Neuronal stem cell (in vitro differentiated cells): ENCODE measurements around the gene CPNE5.

ENCODE experiments used
- DNase-seq: peaks from one replicate; pipeline ENCODE4 v3.0.0-alpha.2; 2013; ENCODE audit warnings: low spot score
- H2AFZ ChIP-seq: one replicate; pipeline ENCODE4 v1.6.1; 2013; ENCODE audit warnings: mild to moderate bottlenecking, low read length, inconsistent platforms
- H2AK5ac ChIP-seq: 2 replicates; pipeline ENCODE4 v1.6.1; 2013; ENCODE audit warnings: low read depth, mild to moderate bottlenecking, inconsistent platforms, low read length, moderate library complexity, mixed read lengths
- H2BK120ac ChIP-seq: 2 replicates; pipeline ENCODE4 v1.6.1; 2013; ENCODE audit warnings: low read depth, mild to moderate bottlenecking, inconsistent platforms, low read length, moderate library complexity, mixed read lengths
- H2BK12ac ChIP-seq: one replicate; pipeline ENCODE4 v1.6.1; 2013; ENCODE audit warnings: low read length, inconsistent platforms
- H2BK15ac ChIP-seq: 2 replicates; pipeline ENCODE4 v1.6.1; 2013; ENCODE audit warnings: mild to moderate bottlenecking, low read length, inconsistent platforms, mixed read lengths
- H2BK5ac ChIP-seq: one replicate; pipeline ENCODE4 v1.6.1; 2013; ENCODE audit warnings: inconsistent platforms, mild to moderate bottlenecking, low read length, moderate library complexity
- H3K14ac ChIP-seq: one replicate; pipeline ENCODE4 v1.6.1; 2013; ENCODE audit warnings: low read length, inconsistent platforms
- H3K18ac ChIP-seq: 2 replicates; pipeline ENCODE4 v1.6.1; 2013; ENCODE audit warnings: low read length, inconsistent platforms
- H3K23ac ChIP-seq: 2 replicates; pipeline ENCODE4 v1.6.1; 2013; ENCODE audit warnings: low read depth, mild to moderate bottlenecking, mixed read lengths, low read length, inconsistent platforms; ENCODE audit not compliant: poor library complexity
- H3K27ac ChIP-seq: replicated peaks from 3 replicates; pipeline ENCODE4 v1.5.1; 2013; ENCODE audit warnings: low read length, inconsistent platforms
- H3K27me3 ChIP-seq, 3 experiments: 2 replicates each; pipeline ENCODE4 v1.6.1; 2013; ENCODE audit warnings: low read length in 3 of 3, mild to moderate bottlenecking in 2 of 3, inconsistent platforms in 1 of 3, low read depth in 1 of 3, mixed read lengths in 1 of 3, moderate library complexity in 1 of 3; ENCODE audit not compliant: control insufficient read depth in 3 of 3, insufficient read depth in 3 of 3
- H3K36me3 ChIP-seq, 2 donors: replicated peaks in 1 of 2; 2 replicates each; pipeline ENCODE4 v1.6.1; 2013; ENCODE audit warnings: low read length in 2 of 2; ENCODE audit not compliant: control insufficient read depth in 2 of 2, insufficient read depth in 2 of 2
- H3K4ac ChIP-seq: 2 replicates; pipeline ENCODE4 v1.6.1; 2013; ENCODE audit warnings: inconsistent platforms, mild to moderate bottlenecking, low read length, moderate library complexity
- H3K4me1 ChIP-seq, 2 donors: 1 replicate in 1 of 2; 2 replicates in 1 of 2; pipeline ENCODE4 v1.6.1; 2013; ENCODE audit warnings: low read length in 2 of 2, low read depth in 1 of 2; ENCODE audit not compliant: control insufficient read depth in 2 of 2, insufficient read depth in 1 of 2
- H3K4me2 ChIP-seq: one replicate; pipeline ENCODE4 v1.6.1; 2013; ENCODE audit warnings: mild to moderate bottlenecking, low read length, inconsistent platforms; ENCODE audit not compliant: insufficient read depth, poor library complexity, severe bottlenecking
- H3K4me3 ChIP-seq, 2 donors: 2 replicates each; pipeline ENCODE4 v1.5.1; 2013; ENCODE audit warnings: low read length in 2 of 2, mild to moderate bottlenecking in 2 of 2, inconsistent platforms in 1 of 2, moderate library complexity in 1 of 2
- H3K79me1 ChIP-seq: one replicate; pipeline ENCODE4 v1.6.1; 2013; ENCODE audit warnings: low read depth, mild to moderate bottlenecking, inconsistent platforms, low read length, moderate library complexity
- H3K9ac ChIP-seq: one replicate; pipeline ENCODE4 v1.6.1; 2013; ENCODE audit warnings: mild to moderate bottlenecking, low read depth, low read length, inconsistent platforms; ENCODE audit not compliant: poor library complexity
- H3K9me3 ChIP-seq, 2 donors: replicated peaks in 1 of 2; 2 replicates each; pipeline versions ENCODE3 to v1.6.1; 2013; ENCODE audit warnings: low read length in 2 of 2, mild to moderate bottlenecking in 2 of 2, inconsistent platforms in 1 of 2, low read depth in 1 of 2, mixed read lengths in 1 of 2, moderate library complexity in 1 of 2; ENCODE audit not compliant: control insufficient read depth in 2 of 2, insufficient read depth in 1 of 2
- H4K8ac ChIP-seq: one replicate; pipeline ENCODE4 v1.6.1; 2013; ENCODE audit warnings: low read depth, mild to moderate bottlenecking, inconsistent platforms, low read length, moderate library complexity
- H4K91ac ChIP-seq: one replicate; pipeline ENCODE4 v1.6.1; 2013; ENCODE audit warnings: low read length, low read depth, mild to moderate bottlenecking, inconsistent platforms; ENCODE audit not compliant: poor library complexity
- WGBS, 2 donors: extraction: QIAGEN DNeasy Blood & Tissue Kit; methylation state at CpG; one replicate each; pipeline ENCODE4 v1.1.7; 2013; ENCODE audit warnings: missing lambda C conversion rate in 2 of 2, mixed read lengths in 1 of 2; ENCODE audit not compliant: insufficient read length in 2 of 2, insufficient replicate concordance in 1 of 2; ENCODE audit errors: extremely low coverage in 2 of 2; 5-methylcytosine and 5-hydroxymethylcytosine counted together

CPNE5 gene

DNA sequence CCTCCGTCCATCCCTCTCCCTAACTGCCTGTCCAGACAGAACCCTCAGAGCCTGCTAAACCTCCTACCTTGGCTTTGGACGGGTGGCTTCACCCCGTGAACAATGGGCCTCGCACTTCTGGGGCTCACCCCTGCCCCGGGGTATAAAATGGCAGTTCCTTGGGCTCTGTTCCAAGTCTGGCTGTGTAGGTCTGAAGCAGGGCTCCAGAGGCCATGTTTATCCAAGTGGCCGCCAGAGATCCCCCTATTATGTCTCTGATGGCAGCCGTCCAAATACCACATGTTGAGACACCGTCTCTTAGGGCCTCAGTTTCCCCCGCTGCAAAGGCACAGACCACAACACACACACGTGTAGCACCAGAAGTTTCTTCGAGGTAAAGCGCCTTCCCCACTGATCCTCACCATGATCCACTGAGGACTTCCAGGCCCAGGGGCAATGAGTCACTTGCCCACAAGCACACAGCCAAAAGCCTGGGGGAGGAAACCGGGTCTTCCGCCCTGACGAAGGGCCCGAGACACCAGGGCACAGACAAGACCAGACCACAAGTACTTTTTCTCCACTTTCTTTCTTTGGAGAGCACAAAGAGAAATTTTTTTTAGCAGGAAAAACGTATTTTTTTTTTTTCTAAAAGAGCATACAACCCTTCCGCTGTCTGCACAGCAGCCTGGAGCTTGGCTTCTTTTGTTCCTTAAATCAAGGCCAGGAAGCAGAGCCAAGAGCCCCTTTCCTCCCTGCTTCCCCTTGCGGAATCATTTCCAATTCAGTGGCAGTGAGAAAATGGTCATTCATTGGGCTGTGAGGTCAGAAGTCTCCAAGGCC, 11.8 kb downstream of the CPNE5 start:
- Histone ChIP-seq H3K9me3 (no peaks in the 10 kb centered on the region), H3K4me3 (no peak overlapping the region), H3K18ac (peak overlapping the region; percentile 74), H3K4ac (no peak overlapping the region), H3K4me1 (peaks cover 16 to 37% of the 10 kb centered on the region in 2 donors), H3K79me1 (no peaks in the 10 kb centered on the region), H4K91ac (no peak overlapping the region), H2AK5ac (peak overlapping the region; percentile 96), H4K8ac (no peak overlapping the region), H3K4me2 (no peak overlapping the region), H3K14ac (no peak overlapping the region), H2BK12ac (no peak overlapping the region), H2AFZ (peak overlapping the region; percentile 83), H2BK5ac (peak overlapping the region; percentile 25), H3K9ac (no peak overlapping the region), H2BK120ac (no peak overlapping the region), H3K27me3 (no peaks in the 10 kb centered on the region), H2BK15ac (peak overlapping the region; percentile 81), H3K23ac (no peak overlapping the region), H3K27ac (no peak overlapping the region), H3K36me3 (no peaks in the 10 kb centered on the region)
- WGBS, 2 donors: no CpG with 5 or more reads among the region's 19 CpGs
- no peak for DNase-seq

DNA sequence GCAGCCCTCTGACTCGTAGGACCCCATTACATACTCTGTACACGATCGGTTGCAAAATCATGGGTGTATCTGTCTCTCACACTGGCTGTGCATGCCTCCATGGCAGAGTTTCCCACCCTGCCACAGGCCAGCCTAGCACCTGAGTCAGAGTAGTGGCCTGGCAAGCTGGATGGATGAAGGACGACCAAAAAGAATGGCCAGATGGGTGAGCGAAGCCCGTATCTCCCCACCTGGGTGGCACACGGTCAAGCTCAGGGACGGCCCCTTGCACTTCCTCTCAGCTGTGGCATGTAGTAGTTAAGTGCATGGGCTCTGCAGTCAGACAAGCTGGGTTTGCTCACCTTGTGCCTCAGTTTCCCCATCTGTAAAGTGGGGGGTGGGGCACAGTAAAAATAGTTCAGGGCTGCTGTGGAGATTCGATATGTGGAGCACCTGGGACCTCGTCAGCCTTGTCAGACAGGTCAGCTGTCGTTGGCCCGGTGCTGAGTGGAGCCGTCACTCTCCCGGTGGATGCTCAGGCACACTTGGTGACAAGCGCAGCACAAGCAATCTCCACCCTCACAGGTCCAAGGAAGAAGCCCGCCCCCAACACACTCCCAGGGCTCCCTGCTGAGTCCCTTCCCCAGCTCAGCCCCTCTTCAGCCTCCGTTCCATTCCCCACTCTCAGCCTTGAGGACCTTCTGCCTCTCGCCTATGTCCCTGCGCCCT, 12.6 kb downstream of the CPNE5 start:
- no peaks in the 10 kb centered on the region for H3K9me3 ChIP-seq
- DNase-seq: no peak
- peak overlapping the region; percentile 74 for H3K18ac ChIP-seq
- peaks cover 23 to 37% of the 10 kb centered on the region in 2 donors for H3K4me1 ChIP-seq
- no peaks in the 10 kb centered on the region for H3K27me3 ChIP-seq
- H4K8ac ChIP-seq: no peak overlapping the region
- H3K4me3 ChIP-seq: no peak overlapping the region
- H2AK5ac ChIP-seq: peak overlapping the region; percentile 96
- peak overlapping the region; percentile 28 for H3K14ac ChIP-seq
- H2BK120ac ChIP-seq: no peak overlapping the region
- H3K4ac ChIP-seq: no peak overlapping the region
- H3K27ac ChIP-seq: no peak overlapping the region
- H3K79me1 ChIP-seq: no peaks in the 10 kb centered on the region
- H2BK15ac ChIP-seq: peak overlapping the region; percentile 81
- H3K9ac ChIP-seq: peak overlapping the region; percentile 0
- no peak overlapping the region for H3K23ac ChIP-seq
- peak overlapping the region; percentile 83 for H2AFZ ChIP-seq
- H4K91ac ChIP-seq: no peak overlapping the region
- H3K4me2 ChIP-seq: no peak overlapping the region
- WGBS, 2 donors: no CpG with 5 or more reads among the region's 19 CpGs
- H3K36me3 ChIP-seq: no peaks in the 10 kb centered on the region
- peak overlapping the region; percentile 25 for H2BK5ac ChIP-seq
- peak overlapping the region; percentile 33 for H2BK12ac ChIP-seq

DNA sequence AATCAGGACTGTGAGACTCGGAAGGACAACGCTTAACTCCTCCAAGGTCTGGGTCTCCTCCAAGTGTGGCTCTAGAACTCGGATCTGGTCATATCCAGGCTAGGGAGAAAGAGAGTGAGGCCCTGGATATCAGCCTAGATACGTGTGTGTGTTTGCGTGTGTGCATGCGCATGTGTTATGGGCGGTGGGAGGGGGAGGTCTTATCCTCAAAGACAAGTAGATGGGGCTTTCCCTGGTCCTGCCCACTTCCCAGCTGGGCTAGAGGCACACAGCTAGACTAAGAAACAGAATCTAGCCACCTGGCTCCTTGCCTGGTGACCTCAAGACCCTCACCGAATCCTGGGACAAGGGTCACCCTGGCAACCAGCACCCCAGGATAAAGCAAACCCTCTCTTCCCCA, 13.2 kb downstream of the CPNE5 start:
- Histone ChIP-seq H3K27ac (no peak overlapping the region), H4K8ac (no peak overlapping the region), H2BK15ac (peak overlapping the region; percentile 81), H3K27me3 (no peaks in the 10 kb centered on the region), H3K9me3 (no peaks in the 10 kb centered on the region), H2AK5ac (no peak overlapping the region), H3K14ac (no peak overlapping the region), H4K91ac (no peak overlapping the region), H3K4ac (no peak overlapping the region), H3K4me1 (peaks cover 27 to 43% of the 10 kb centered on the region in 2 donors), H3K36me3 (no peaks in the 10 kb centered on the region), H3K79me1 (no peaks in the 10 kb centered on the region), H3K18ac (no peak overlapping the region), H3K4me2 (no peak overlapping the region), H2BK5ac (no peak overlapping the region), H2AFZ (no peak overlapping the region), H3K9ac (no peak overlapping the region), H3K4me3 (no peak overlapping the region), H2BK12ac (no peak overlapping the region), H2BK120ac (no peak overlapping the region), H3K23ac (no peak overlapping the region)
- no peak for DNase-seq
- no CpG with 5 or more reads among the region's 8 CpGs for WGBS, 2 donors

DNA sequence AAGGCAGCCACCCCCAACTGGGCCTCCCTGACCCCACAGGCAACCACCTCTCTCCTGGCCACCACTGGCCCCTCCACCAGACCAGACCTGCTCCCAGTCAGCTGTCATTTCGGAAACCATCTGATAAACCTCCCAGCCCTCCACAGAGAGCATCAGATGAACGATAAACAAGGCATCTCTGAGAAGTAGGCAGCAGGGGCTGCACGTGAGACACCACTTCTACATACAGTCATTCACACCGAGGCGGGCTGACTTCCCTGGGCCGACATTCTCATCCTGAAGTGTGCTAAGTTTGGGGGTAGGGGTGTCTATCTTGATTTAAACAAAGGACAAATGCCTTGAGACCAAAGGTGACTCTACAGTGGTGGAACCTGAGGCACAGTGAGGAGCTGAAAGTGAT, 13.8 kb downstream of the CPNE5 start:
- Histone ChIP-seq H3K4ac (no peak overlapping the region), H4K8ac (no peak overlapping the region), H2BK12ac (no peak overlapping the region), H3K27me3 (no peaks in the 10 kb centered on the region), H3K36me3 (no peaks in the 10 kb centered on the region), H3K79me1 (no peaks in the 10 kb centered on the region), H3K9me3 (no peaks in the 10 kb centered on the region), H2AK5ac (no peak overlapping the region), H3K4me3 (no peak overlapping the region), H4K91ac (no peak overlapping the region), H3K27ac (no peak overlapping the region), H3K4me2 (no peak overlapping the region), H3K18ac (no peak overlapping the region), H2BK120ac (no peak overlapping the region), H3K23ac (no peak overlapping the region), H3K9ac (no peak overlapping the region), H2BK15ac (no peak overlapping the region), H3K4me1 (peaks cover 27 to 45% of the 10 kb centered on the region in 2 donors), H2AFZ (no peak overlapping the region), H2BK5ac (no peak overlapping the region), H3K14ac (no peak overlapping the region)
- no peak for DNase-seq
- WGBS, 2 donors: no CpG with 5 or more reads among the region's 6 CpGs
